ENCODE results near the gene RASA3. TPM values are rescaled to one million over a fixed set of nuclear protein-coding genes. Genes with fewer than 3 reads are reported as not detected.

Gene RASA3, protein sequence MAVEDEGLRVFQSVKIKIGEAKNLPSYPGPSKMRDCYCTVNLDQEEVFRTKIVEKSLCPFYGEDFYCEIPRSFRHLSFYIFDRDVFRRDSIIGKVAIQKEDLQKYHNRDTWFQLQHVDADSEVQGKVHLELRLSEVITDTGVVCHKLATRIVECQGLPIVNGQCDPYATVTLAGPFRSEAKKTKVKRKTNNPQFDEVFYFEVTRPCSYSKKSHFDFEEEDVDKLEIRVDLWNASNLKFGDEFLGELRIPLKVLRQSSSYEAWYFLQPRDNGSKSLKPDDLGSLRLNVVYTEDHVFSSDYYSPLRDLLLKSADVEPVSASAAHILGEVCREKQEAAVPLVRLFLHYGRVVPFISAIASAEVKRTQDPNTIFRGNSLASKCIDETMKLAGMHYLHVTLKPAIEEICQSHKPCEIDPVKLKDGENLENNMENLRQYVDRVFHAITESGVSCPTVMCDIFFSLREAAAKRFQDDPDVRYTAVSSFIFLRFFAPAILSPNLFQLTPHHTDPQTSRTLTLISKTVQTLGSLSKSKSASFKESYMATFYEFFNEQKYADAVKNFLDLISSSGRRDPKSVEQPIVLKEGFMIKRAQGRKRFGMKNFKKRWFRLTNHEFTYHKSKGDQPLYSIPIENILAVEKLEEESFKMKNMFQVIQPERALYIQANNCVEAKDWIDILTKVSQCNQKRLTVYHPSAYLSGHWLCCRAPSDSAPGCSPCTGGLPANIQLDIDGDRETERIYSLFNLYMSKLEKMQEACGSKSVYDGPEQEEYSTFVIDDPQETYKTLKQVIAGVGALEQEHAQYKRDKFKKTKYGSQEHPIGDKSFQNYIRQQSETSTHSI
- total RNA-seq = 32.5 and 36.4 TPM in 2 replicates

DNA sequence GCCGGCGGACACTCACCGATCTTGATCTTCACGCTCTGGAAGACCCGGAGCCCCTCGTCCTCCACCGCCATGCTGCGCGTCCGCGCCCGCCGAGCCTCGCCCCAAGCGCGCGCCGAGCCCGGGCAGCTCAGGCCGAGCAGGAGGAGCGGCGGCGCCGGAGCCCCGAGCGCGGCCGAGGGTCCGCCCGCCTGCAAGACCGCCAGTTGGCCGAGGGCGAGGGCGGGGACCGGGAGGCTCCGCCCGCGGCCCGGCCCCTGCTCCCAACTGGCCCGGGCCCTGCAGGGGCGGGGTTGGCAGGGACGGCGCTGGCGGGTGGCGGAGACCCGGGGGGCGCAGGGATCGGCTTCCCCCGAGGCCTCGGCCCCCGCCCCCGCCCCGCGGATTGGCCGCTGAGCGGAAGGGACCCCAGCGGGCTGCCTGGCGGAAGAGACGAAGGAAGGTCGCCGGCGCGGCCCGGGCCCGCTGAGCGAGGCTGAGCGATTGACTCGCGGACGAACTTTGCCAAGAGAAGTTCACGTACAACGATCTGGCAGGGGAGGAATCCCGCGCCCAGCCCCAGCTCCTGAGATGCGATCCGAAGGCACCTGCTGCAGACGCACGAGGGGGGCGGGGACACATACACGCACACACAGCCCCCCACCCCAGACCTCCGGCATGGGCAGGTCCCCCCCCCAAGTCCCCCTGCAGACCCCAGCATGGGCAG lies at the start of gene RASA3:
Gene RASA3, minus strand, starts transcription at position 205 of the 703 bp plus-strand sequence. Its CDS starts 134 bp downstream, at position 71.

DNA sequence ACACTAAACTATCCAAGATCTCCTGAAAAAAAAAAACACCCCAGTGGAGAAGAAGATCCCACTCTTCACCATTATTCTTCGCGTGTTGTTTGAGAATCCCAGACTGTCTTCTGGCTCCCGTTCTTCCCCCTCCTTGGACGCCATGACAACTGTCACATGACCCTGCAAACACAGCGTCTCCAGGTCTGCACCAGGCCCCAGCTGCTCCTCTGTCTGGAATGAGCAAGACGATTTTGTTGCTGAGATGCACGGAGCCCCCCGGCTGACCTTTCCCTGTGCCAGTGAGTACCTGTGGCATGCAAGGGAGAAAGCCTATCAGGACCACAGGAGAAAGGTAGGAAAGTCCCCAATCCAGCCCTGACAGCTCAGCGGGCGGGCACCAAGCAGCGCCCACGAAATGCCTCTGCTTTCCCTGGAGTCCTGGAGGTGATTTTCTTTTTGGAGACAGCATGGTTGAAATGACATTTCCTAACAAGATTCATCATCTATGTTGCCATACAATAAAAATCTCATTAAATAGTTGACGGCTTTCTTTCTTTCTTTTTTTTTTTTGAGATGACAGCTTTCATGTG lies 46.8 kb upstream of the RASA3 start, which contains the start of gene CFAP97D2:
Gene CFAP97D2, plus strand, starts transcription at position 171 of the 572 bp plus-strand sequence. Its CDS starts 74 bp downstream, at position 245.

DNA sequence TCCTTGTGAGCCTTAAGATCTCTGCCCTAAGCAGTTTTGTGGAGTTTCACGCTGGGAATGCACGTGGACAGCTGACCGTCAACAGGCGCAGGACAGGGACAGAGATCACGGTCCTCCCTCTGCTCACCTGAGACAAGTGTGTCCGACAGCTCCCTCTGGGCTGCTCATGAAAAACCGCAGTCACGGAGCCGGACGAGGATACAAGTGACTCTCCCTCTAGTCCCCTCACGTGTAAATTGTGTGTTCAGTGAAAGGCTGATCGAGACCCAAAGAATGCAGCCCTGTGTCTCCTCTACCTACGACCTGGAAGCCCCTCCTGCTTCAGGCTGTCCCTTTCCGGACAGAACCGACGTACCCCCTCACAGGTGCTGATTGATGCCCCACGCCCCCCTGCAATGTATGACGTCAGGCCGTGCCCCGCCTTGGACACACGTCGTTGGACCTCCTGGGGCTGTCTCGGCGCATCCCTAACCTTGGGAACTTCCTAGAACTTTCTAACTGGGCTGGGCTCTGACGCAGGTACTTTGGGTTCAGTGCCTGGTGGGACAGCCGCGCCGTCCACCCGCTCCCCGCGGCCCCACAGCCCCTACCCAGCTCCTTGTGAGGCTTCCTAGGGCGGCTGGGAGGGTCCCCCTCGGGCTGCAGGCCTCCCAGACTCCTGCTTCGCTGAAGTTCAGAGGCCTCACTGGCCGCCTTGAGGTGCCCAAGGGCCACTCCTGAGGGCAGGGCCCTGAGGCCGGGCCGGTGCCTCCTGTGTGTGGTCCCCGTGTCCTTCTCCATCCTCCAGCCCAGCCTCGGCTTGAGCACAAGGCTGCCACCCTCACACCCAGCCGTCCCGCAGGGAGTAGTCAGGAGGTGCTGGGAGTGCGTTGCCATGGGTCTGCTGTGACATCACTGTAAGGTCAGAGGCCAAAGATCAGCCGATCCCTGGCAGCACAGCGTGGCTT lies 158.9 kb downstream of the RASA3 start, which contains the start of gene C13orf46:
Gene C13orf46, minus strand, starts transcription at position 859 of the 947 bp plus-strand sequence. Its CDS starts 79 bp downstream, at position 780.

Other genes starting within 250 kb of the RASA3 start
- under 0.01 TPM in 2 replicates for gene C13orf46, start 158.5 kb downstream of the RASA3 start, total RNA-seq
- gene CFAP97D2, start 46.6 kb upstream of the RASA3 start, total RNA-seq = not detected in 2 replicates
- gene CDC16, start 102.3 kb upstream of the RASA3 start, total RNA-seq = 35.4 and 46.2 TPM in 2 replicates
- 17.2 and 18.8 TPM in 2 replicates for gene UPF3A, start 149.0 kb upstream of the RASA3 start, total RNA-seq
- gene CHAMP1, start 181.9 kb upstream of the RASA3 start, total RNA-seq = 9.4 and 15.3 TPM in 2 replicates